Prostate gland (tissue), 2 donors: ENCODE results near the gene ADAMTSL1.

ENCODE experiments used
- CTCF ChIP-seq, 4 experiments: fragments of 200-600 bp in 2 of 4; fragments of 450-650 bp in 2 of 4; sonication (generic) in 2 of 4; IDR thresholded peaks; 1 replicate in 3 of 4; 2 replicates in 1 of 4; pipeline ENCODE4 v1.5.1; 2016 to 2019; ENCODE audit warnings: antibody characterized with exemption in 4 of 4, mild to moderate bottlenecking in 2 of 4, moderate library complexity in 2 of 4
- POLR2A ChIP-seq: fragments of 450-650 bp; IDR thresholded peaks from one replicate; pipeline ENCODE4 v1.6.1; 2016; ENCODE audit warnings: antibody characterized with exemption, mild to moderate bottlenecking

- TF ChIP-seq CTCF (IDR thresholded peaks at IDR 0.05) (no peak), POLR2A (no peak)
These were observed 5.5 kb downstream of the ADAMTSL1 start for GRCh38 chr9:18479405-18479804.
